ENCODE data around the gene FLNB. TPM values are rescaled to one million over a fixed set of nuclear protein-coding genes. Genes with fewer than 3 reads are reported as not detected.

FLNB gene
- total and polyA plus RNA-seq, 2 of the 13 experiments (the other 11 are each of a cell fraction or from before 2014, with no cell fraction given): 106 to 130 TPM

DNA sequence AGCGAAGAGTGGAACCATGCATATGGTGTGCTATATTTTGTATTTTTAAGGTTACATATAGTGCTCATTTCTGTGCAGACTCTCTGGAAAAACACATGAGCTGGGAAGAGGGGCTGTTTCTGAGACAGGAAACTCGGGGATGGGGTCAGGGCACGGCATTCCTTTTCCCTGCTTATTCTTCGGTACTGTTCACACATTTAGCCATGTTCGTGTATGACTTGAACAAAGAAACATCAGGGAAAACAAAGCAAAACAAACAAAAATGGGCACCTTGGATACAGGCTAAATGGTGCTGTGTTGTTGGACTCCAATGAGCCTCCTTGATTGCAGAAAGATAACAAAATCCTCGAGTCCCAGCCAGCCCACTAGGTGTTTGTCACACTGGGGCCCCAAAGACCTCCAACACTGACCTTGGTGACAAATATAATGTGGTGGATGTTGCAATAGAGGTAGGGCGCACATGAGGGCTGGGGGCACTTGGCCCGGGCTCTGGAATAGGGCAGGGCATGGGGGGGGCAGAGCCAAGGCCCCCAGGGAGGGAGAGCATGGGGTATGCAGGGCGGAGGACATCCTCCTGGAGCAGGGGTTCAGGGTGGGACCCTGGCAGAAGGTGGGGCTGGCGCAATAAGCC is 183.3 kb downstream of the FLNB start (continued):
- no peak; the same call in 1 of the 2 replicates for TF ChIP-seq ZNF142 (CRISPR knock-in tag; IDR thresholded peaks at IDR 0.05)
- TF ChIP-seq, protein P1, sequence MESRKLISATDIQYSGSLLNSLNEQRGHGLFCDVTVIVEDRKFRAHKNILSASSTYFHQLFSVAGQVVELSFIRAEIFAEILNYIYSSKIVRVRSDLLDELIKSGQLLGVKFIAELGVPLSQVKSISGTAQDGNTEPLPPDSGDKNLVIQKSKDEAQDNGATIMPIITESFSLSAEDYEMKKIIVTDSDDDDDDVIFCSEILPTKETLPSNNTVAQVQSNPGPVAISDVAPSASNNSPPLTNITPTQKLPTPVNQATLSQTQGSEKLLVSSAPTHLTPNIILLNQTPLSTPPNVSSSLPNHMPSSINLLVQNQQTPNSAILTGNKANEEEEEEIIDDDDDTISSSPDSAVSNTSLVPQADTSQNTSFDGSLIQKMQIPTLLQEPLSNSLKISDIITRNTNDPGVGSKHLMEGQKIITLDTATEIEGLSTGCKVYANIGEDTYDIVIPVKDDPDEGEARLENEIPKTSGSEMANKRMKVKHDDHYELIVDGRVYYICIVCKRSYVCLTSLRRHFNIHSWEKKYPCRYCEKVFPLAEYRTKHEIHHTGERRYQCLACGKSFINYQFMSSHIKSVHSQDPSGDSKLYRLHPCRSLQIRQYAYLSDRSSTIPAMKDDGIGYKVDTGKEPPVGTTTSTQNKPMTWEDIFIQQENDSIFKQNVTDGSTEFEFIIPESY (CRISPR knock-in tag; IDR thresholded peaks at IDR 0.05): no peak
- TF ChIP-seq ZNF780A (CRISPR knock-in tag; IDR thresholded peaks at IDR 0.05): no peak
- TF ChIP-seq PRPF4 (IDR thresholded peaks at IDR 0.05; ENCODE audit: low read depth, low read length, poor library complexity, severe bottlenecking): no peak
- TF ChIP-seq GATAD1 (CRISPR knock-in tag; IDR thresholded peaks at IDR 0.05): peak; percentile 49; the same call in 1 of the 2 replicates
- no peak for TF ChIP-seq ZNF556 (CRISPR knock-in tag; IDR thresholded peaks at IDR 0.05; ENCODE audit: borderline replicate concordance)
- TF ChIP-seq NRL (CRISPR knock-in tag; IDR thresholded peaks at IDR 0.05; ENCODE audit: borderline replicate concordance): no peak
- TF ChIP-seq IRX3 (CRISPR knock-in tag; IDR thresholded peaks at IDR 0.05; ENCODE audit: borderline replicate concordance, low read depth): no peak
- TF ChIP-seq KDM1A (CRISPR knock-in tag; IDR thresholded peaks at IDR 0.05): no peak
- TF ChIP-seq HMG20A (CRISPR knock-in tag; IDR thresholded peaks at IDR 0.05; ENCODE audit: borderline replicate concordance): peak; percentile 80; the same call in 1 of the 2 replicates
- TF ChIP-seq, protein P2, sequence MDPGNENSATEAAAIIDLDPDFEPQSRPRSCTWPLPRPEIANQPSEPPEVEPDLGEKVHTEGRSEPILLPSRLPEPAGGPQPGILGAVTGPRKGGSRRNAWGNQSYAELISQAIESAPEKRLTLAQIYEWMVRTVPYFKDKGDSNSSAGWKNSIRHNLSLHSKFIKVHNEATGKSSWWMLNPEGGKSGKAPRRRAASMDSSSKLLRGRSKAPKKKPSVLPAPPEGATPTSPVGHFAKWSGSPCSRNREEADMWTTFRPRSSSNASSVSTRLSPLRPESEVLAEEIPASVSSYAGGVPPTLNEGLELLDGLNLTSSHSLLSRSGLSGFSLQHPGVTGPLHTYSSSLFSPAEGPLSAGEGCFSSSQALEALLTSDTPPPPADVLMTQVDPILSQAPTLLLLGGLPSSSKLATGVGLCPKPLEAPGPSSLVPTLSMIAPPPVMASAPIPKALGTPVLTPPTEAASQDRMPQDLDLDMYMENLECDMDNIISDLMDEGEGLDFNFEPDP (CRISPR knock-in tag; conservative IDR thresholded peaks at IDR 0.05): no peak
- no peak for TF ChIP-seq ZBTB37 (CRISPR knock-in tag; IDR thresholded peaks at IDR 0.05)
- TF ChIP-seq REXO4 (CRISPR knock-in tag; IDR thresholded peaks at IDR 0.05; ENCODE audit: borderline replicate concordance): no peak
- TF ChIP-seq PCBP2 (optimal IDR thresholded peaks at IDR 0.05; ENCODE audit: low read depth, low read length, poor library complexity, severe bottlenecking): no peak
